ENCODE measurements around the gene SLC25A29. TPM values are rescaled to one million over a fixed set of nuclear protein-coding genes. Genes with fewer than 3 reads are reported as not detected.
"Not testable (repeated sequence)": the region's sequence is repeated elsewhere in the genome, so short reads cannot be mapped to it uniquely, and the experiment has no call there.

SLC25A29 gene
- total RNA-seq, 3 donors from 2014 or later: 6.2 to 10.8 (median 6.6) TPM

DNA sequence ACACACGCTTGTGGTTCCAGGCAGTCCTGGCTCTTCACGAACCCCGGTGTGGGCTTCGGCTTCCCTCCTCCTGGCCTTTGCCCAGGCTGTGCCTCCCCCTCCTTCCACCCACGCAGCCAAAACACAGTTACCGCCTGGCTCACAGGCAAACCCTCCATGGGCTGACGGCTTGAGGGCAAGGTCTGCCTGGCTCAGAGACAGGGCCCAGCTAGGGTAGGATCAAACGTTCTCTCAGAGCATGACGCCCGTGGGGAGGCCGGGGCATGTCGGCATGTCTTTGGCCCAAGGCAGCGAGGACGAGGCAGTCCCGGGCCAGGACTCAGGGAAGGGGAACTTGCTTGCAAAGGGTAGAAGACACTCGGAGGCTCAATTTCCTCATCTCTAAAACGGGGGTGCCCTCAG lies 19.0 kb upstream of the SLC25A29 start:
- Mint-ChIP-seq H3K27me3 (ENCODE audit: low read depth) (no peaks in the 10 kb centered on the region), H3K9me3 (no peaks in the 10 kb centered on the region), H3K4me1 (ENCODE audit: low read depth) (no peaks in the 10 kb centered on the region), H3K36me3 (ENCODE audit: insufficient read depth) (no peaks in the 10 kb centered on the region), H3K4me3 (no peak overlapping the region)
- no peak for ATAC-seq
- no peak for DNase-seq

DNA sequence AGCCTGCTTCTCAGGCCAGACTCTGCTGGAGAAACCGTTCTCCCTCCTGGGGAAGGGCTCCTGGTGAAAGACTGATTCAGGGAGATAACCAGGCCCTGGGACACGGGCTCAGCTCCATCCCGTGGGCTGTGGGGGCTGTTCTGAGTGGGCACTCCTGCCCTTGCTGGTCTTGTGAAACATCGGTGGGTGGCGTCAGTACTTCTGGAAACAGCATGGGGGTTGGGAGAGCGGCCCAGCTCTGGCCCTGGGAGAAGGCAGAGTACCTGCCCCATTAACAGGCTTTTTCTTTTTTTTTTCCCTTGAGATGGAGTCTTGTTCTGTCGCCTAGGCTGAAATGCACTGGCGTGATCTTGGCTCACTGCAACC lies 17.7 kb upstream of the SLC25A29 start:
- H3K27me3 Mint-ChIP-seq (ENCODE audit: low read depth): no peaks in the 10 kb centered on the region
- ATAC-seq: no peak

DNA sequence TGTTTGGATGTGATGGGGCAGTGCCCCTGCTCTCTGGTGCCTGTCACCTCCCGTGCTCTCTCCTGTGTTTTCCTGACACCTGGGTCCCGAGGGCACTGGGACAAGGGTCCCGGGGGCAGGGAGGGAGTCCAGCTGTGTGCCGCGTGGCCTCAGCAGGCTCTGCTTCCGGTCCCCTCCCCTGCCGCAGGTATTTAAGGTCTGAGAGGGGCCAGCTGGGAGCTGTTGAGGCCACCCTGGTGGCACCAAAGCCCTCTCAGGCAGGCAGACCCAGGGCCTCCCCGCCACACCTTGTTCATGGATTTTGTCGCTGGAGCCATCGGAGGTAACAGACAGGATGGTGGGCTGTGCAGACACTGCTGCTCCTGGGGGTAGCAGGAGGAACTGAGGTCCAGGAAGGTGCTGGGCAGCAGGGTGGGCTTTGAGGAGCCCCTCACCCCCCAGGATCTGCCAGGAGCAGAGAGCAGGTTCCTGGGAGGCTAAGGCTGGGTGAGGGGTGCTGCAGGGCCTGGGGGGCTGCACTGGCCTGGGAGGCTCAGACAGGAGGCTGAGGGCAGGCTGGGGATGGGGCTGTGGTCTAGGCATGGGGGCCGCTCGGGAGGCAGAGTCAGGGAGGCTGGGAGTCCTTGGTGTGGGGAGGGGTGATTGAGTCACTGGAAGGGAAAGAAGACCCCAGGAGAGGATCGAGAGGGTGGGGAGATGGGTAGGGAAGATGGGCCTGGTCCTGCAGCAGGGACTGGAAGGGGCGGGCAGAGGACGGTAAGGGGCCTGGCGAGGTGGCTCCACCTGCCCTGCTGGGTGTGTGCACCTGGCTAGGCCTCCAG lies 17.1 kb upstream of the SLC25A29 start, which contains the start of gene SLC25A47:
Gene SLC25A47 (plus strand): TSS at position 219 of the 821 bp plus-strand sequence. CDS start 76 bp downstream, at position 295.
- H3K4me3 Mint-ChIP-seq: no peak within 1 kb of the TSS
- DNase-seq: no peak
- no peaks in the 10 kb centered on the region for H3K36me3 Mint-ChIP-seq (ENCODE audit: insufficient read depth)
- H3K4me1 Mint-ChIP-seq (ENCODE audit: low read depth): no peaks in the 10 kb centered on the region
- H3K9me3 Mint-ChIP-seq: no peaks in the 10 kb centered on the region
- no peak for ATAC-seq
- no peaks in the 10 kb centered on the region for H3K27me3 Mint-ChIP-seq (ENCODE audit: low read depth)

More for the DNA sequence above, 17.7 kb upstream of the SLC25A29 start:
- DNase-seq: no peak
- no peak overlapping the region for H3K4me3 Mint-ChIP-seq
- H3K9me3 Mint-ChIP-seq: no peaks in the 10 kb centered on the region
- H3K36me3 Mint-ChIP-seq (ENCODE audit: insufficient read depth): no peaks in the 10 kb centered on the region
- H3K4me1 Mint-ChIP-seq (ENCODE audit: low read depth): no peaks in the 10 kb centered on the region

DNA sequence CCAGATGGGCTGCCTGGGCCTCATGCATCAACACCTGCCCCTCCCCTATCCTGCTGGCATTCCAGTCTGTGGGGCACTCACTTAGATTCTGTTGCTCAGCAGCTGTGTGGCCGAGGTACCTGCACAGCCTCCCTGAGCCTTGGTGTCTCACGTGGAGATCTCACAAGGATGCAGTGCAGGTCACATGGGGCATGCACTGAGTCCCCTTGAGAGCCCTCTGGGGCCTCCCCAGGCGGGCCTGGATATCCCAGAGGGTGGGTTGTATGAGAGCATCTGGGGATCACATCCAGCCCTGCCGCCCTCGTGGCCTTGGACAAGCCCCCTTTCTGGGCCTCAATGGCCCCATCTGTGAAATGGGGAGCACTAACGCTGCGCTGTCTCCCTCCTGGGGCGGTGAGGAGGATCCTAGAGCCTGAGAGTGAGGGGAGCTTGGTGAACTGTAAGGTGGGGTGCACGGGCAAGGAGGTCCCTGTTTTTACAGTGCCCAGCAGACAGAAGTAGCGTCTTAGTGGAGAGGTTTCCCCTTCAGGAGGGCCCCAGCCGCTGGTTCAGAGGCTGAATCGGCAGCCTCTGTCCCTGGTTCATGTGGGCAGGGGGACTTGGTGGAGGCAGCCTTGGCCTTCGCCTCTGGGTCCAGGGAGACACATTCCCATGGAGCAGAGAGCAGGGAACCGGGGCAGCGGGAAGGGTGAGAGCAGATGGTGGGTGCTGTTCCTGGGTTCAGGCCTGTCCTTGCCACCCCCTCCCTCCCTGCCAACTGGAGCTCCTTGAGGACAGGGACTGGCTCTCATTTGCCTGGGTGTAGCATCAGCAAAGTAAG lies 16.1 kb upstream of the SLC25A29 start:
- no peak for DNase-seq
- ATAC-seq: no peak
- no peak overlapping the region for H3K4me3 Mint-ChIP-seq
- peaks cover 3% of the 10 kb centered on the region for H3K4me1 Mint-ChIP-seq (ENCODE audit: low read depth)
- H3K36me3 Mint-ChIP-seq (ENCODE audit: insufficient read depth): no peaks in the 10 kb centered on the region
- no peaks in the 10 kb centered on the region for H3K9me3 Mint-ChIP-seq
- no peaks in the 10 kb centered on the region for H3K27me3 Mint-ChIP-seq (ENCODE audit: low read depth)

DNA sequence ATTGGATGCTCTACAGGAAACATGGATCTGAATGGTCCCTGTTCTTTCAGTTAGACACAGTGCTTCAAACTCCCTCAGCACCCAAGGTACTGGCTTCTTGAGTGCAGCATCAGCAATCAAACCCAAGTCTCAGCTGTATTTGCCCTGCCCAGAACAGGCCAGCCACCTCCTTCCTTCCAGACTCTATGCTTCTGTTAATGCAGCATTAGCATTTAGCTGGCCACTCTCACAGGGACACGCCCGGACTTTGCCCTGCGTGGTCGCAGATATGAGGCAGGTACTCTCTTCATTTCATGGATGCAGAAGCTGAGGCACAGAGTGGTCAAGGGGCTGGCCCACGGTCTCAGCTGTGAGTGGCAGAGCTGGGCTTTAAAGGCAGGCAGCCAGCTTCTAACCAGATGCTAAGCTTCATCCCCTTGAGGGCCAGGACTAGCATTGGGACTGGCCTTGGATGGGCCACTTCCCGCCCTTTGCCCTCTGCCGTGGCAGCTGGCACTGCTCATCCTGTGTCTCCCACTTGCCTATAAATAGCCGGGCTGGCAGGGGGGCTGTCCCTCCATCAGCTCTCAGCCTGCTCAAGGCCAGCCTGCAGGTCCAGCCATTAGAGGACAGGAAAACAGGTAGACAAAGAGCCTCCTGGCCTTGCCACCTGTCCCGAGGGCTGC lies 15.4 kb upstream of the SLC25A29 start:
- DNase-seq (no peak), ATAC-seq (no peak)
- Mint-ChIP-seq H3K36me3 (ENCODE audit: insufficient read depth) (no peaks in the 10 kb centered on the region), H3K9me3 (no peaks in the 10 kb centered on the region), H3K27me3 (ENCODE audit: low read depth) (no peaks in the 10 kb centered on the region), H3K4me3 (no peak overlapping the region), H3K4me1 (ENCODE audit: low read depth) (peaks cover 3% of the 10 kb centered on the region)

DNA sequence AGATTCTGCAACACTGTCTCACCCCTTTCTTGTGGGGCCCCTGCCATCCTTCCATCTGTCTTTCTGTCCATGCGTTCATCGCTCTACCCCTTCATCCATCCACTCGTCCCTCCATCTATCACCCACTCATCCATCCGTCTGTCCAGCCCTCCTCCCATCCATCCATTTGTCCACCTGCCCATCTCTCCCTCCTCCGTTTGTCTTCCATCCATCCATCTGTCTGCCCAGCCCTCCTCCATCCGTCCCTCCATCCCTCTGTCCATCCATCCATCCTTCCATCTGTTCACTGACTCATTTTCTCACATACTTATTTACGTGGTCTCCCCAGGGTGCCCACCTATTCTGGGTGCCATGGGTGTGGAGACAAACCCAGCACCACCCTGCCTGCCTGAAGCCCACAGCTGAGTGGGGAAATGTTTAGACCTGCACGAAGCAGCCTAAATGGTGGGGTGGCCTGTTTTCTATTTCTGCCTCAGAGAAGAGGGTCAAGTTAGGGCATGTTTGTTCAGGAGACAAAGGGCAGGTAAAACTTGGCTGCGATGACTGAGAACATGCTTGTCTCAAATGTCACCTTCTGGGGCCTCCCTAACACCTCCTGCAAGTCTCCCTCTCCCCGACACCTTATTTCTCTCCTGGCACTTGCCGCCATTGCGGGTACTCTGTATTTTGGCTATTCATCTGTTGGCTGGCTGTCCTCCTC lies 14.1 kb upstream of the SLC25A29 start:
- Mint-ChIP-seq H3K27me3 (ENCODE audit: low read depth) (no peaks in the 10 kb centered on the region), H3K4me1 (ENCODE audit: low read depth) (peaks cover 3% of the 10 kb centered on the region)

DNA sequence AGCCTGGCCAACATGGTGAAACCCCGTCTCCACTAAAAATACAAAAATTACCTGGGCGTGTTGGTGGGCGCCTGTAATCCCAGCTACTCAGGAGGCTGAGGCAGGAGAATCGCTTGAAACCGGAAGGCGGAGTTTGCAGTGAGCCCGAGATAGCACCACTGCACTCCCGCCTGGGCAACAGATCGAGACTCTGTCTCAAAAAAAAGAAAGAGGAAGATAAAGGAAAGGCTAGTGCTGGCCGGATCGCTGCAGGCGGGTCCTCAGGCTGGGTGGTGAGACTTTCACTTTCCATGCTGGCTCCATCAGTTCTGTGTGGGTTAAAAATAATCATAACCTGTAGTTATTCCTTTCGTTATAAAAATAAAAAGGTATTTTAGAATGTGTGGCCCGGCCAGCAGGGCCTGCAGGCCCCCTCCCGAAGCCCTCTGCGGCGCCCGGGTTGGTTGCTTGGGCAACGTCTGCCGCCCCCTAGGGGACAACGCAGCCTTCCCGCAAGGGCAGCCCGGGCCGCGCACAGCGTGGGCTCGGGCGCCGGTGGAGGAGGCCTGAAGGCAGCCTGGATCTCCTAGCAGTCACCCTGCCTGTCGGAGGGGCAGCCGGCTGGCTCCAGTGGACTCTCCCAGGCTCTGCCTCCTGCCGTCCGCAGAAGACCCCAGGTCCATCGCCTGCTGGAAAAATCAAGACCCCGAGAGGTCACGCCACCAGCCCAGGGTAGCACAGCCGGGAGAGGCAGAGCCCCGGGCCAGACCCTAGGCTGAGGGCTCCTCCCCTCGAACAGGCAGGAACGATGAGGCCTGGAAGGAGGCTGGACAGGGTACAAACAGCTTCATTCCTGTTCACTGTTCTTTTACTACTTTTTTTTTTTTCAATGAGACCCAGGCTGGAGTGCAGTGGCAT lies 11.9 kb upstream of the SLC25A29 start:
- Mint-ChIP-seq H3K36me3 (ENCODE audit: insufficient read depth) (no peaks in the 10 kb centered on the region), H3K27me3 (ENCODE audit: low read depth) (no peaks in the 10 kb centered on the region), H3K9me3 (no peaks in the 10 kb centered on the region), H3K4me1 (ENCODE audit: low read depth) (peaks cover 3% of the 10 kb centered on the region), H3K4me3 (peak overlapping the region; percentile 72)
- ATAC-seq: peak; percentile 95 to 98
- peak; percentile 68 for DNase-seq

More for the DNA sequence above, 14.1 kb upstream of the SLC25A29 start:
- no peaks in the 10 kb centered on the region for H3K9me3 Mint-ChIP-seq
- ATAC-seq (no peak), DNase-seq (no peak)
- H3K36me3 Mint-ChIP-seq (ENCODE audit: insufficient read depth): no peaks in the 10 kb centered on the region
- H3K4me3 Mint-ChIP-seq: no peak overlapping the region

DNA sequence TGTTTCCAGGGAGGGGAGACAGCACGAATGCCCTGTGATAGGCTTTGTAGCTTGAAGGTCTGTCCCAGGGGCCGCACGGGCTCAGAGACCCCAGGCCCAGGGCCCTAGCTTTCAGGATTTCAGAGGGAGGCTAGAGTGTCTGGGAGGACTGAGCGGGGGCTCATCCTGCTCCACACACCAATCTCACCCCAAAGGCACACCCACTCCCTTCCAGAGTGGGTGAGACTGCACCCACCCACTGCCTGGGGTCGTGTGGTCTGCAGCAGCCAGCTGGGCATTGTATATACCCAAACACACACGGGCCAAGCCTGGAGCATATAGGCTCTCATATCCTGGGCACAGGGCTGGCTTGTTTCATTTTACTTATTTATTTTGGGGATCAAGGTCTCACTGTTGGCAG lies 11.1 kb upstream of the SLC25A29 start:
- Mint-ChIP-seq H3K36me3 (ENCODE audit: insufficient read depth) (no peaks in the 10 kb centered on the region), H3K4me1 (ENCODE audit: low read depth) (peaks cover 3% of the 10 kb centered on the region), H3K27me3 (ENCODE audit: low read depth) (no peaks in the 10 kb centered on the region), H3K9me3 (no peaks in the 10 kb centered on the region), H3K4me3 (peak overlapping the region; percentile 72)
- no peak for ATAC-seq
- DNase-seq: no peak

DNA sequence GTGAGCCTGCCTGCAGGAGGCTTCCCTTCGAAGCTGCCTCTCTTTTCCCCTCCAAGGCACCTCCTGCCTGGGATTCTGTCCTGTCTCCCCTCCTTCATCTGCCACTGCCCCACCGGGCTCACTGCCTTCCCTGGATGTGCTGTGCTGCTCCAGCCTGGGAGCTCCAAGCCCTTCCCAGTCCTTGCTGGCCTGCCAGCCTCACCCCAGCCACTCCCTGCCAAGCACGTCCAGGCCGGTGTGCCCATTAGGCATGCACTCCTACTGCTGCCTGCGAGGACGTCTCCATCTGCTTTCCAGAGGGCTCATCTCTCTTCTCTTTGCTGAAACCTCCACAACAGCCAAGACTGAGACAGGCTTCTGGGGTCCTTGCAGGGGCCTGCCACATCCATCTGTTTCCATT lies 8.5 kb upstream of the SLC25A29 start:
- H3K27me3 Mint-ChIP-seq (ENCODE audit: low read depth): no peaks in the 10 kb centered on the region
- peaks cover 3% of the 10 kb centered on the region for H3K4me1 Mint-ChIP-seq (ENCODE audit: low read depth)
- no peaks in the 10 kb centered on the region for H3K36me3 Mint-ChIP-seq (ENCODE audit: insufficient read depth)
- H3K9me3 Mint-ChIP-seq: no peaks in the 10 kb centered on the region
- no peak for ATAC-seq
- DNase-seq: no peak
- H3K4me3 Mint-ChIP-seq: no peak overlapping the region

DNA sequence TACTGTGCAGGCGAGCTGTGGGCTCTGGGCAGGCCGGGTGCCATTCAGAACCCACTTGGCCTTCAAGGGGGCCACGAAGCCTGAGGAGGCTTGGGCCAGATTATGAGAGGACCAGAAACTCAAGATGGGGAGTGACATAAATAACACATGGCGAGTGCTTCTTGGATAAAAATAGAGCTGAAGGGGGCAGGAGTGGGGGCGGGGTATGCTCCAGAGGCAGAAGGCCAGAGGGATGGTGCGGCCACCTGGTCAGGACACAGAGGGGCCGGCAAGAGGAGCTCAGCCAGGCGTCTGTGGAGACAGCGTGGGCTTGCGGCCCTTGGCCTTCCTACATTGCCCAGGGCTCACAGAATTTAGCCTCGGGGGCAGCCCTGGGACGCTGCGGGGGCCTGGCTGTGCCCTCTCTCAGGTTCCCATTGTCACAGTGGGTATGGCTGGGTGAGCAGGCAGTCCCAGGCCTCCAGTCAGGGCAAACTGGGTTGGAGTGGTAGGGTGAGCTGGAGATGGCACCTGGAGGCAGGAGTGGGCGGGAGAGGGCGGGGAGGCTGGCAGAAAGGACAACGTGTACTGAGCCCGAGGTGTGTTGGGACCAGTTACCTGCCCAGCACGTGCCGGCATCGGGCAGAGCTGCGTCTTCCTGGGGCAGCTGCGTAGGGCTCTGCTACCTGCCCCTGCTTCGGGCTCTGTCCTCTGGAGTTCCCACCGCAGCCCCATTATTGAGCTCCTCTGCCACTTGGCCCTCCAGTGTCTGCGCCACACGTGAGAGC lies 7.4 kb upstream of the SLC25A29 start:
- ATAC-seq (no peak), DNase-seq (no peak)
- H3K4me3 Mint-ChIP-seq: no peak overlapping the region
- no peaks in the 10 kb centered on the region for H3K36me3 Mint-ChIP-seq (ENCODE audit: insufficient read depth)
- H3K4me1 Mint-ChIP-seq (ENCODE audit: low read depth): peaks cover 3% of the 10 kb centered on the region
- H3K9me3 Mint-ChIP-seq: no peaks in the 10 kb centered on the region
- H3K27me3 Mint-ChIP-seq (ENCODE audit: low read depth): no peaks in the 10 kb centered on the region

DNA sequence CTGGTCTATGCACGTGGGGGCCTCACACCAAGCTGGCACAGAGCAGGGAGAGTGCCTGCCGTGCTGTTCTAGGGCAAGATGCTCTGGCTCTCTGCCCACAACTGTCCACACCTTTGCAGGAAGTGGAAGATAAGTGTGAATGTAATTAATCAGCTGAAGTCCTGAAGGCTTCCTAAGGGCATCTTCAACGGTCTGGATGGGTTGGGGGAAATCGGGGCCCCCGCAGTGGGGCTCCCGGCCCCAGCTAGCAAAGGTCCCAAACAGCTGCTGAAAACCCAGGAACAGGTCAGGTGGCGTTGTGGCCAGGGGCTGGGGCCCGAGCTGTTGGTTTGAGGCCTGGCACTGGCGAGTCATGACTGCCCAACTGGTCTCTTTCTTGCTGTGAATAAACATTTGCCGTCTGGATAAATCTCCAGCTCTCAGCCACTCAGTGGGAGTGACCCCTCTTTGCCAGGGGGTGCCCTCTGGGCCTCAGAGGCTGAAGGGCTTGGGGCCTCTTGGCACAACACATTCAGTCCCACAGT lies 6.7 kb upstream of the SLC25A29 start:
- no peaks in the 10 kb centered on the region for H3K9me3 Mint-ChIP-seq
- no peaks in the 10 kb centered on the region for H3K36me3 Mint-ChIP-seq (ENCODE audit: insufficient read depth)
- no peak overlapping the region for H3K4me3 Mint-ChIP-seq
- peaks cover 3% of the 10 kb centered on the region for H3K4me1 Mint-ChIP-seq (ENCODE audit: low read depth)
- H3K27me3 Mint-ChIP-seq (ENCODE audit: low read depth): no peaks in the 10 kb centered on the region
- no peak for ATAC-seq
- DNase-seq: no peak

DNA sequence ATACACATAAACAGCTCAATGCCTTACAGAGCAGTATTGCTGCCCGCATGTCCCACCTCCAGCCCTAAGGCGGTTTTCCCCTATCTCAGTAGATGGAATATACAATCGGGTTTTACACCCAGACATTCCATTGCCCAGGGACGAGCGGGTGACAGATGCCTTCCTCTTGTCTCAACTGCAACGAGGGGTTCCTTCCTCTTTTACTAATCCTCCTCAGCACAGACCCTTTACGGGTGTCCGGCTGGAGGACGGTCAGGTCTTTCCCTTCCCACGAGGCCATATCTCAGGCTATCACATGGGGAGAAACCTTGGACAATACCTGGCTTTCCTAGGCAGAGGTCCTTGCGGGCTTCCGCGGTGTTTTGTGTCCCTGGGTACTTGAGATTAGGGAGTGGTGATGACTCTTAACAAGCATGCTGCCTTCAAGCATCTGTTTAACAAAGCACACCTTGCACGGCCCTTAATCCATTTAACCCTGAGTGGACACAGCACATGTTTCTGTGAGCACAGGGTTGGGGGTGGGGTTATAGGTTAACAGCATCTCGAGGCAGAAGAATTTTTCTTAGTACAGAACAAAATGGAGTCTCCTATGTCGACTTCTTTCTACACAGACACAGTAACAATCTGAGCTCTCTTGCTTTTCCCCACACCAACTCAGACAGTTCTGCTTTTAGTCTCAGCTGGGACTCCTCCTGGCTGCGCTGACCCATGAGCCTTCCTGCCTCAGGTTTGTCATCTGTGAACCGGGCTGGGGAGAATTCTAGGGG lies 6.0 kb upstream of the SLC25A29 start:
- not testable (repeated sequence) for H3K36me3 Mint-ChIP-seq (ENCODE audit: insufficient read depth); H3K4me1 Mint-ChIP-seq (ENCODE audit: low read depth); DNase-seq; H3K4me3 Mint-ChIP-seq; H3K9me3 Mint-ChIP-seq; H3K27me3 Mint-ChIP-seq (ENCODE audit: low read depth); ATAC-seq

Data from activated T-cell treated with anti-CD3 and anti-CD28 coated beads, Interleukin-2, amount 50 U/mL, for 4 hours (primary cell).